ENCODE results near the gene EEFSEC. TPM values are rescaled to one million over a fixed set of nuclear protein-coding genes. Genes with fewer than 3 reads are reported as not detected.

Gene EEFSEC
- total RNA-seq, 1 donor from 2014 or later, result 6.1 TPM

GRCh38 chr3:128380295-128380694 lies 227.0 kb downstream of the EEFSEC start:
- FAIRE-seq (no peak), DNase-seq (ENCODE audit: low read depth) (no peak)
- Histone ChIP-seq H3K27me3 (ENCODE audit: insufficient read depth, low read length) (no peaks in the 10 kb centered on the region), H3K79me2 (ENCODE audit: insufficient read depth, low read length) (no peaks in the 10 kb centered on the region), H3K27ac (ENCODE audit: low read depth, low read length) (no peak overlapping the region), H3K4me3 (ENCODE audit: insufficient read depth, low read depth, low read length) (no peak overlapping the region), H3K4me2 (ENCODE audit: low read length) (no peak overlapping the region), H4K20me1 (ENCODE audit: insufficient read depth, low read length) (peaks cover 8% of the 10 kb centered on the region), H3K9ac (ENCODE audit: low read length) (no peak overlapping the region), H3K4me1 (ENCODE audit: insufficient read depth, low read length) (peaks cover 15% of the 10 kb centered on the region), H2AFZ (ENCODE audit: low read depth, low read length) (no peak overlapping the region), H3K9me3 (ENCODE audit: insufficient read depth, low read depth, low read length) (no peaks in the 10 kb centered on the region), H3K36me3 (ENCODE audit: insufficient read depth, low read length) (no peaks in the 10 kb centered on the region)
- no peak overlapping the region for H3K27ac Mint-ChIP-seq (ENCODE audit: unreplicated experiment)
- H3K36me3 Mint-ChIP-seq (ENCODE audit: low read depth, unreplicated experiment), result peaks cover 4% of the 10 kb centered on the region
- no peaks in the 10 kb centered on the region for H3K9me3 Mint-ChIP-seq (ENCODE audit: unreplicated experiment)
- TF ChIP-seq EZH2 (IDR thresholded peaks at IDR 0.05; ENCODE audit: insufficient read depth, low read length), result no peak
- TF ChIP-seq CTCF (IDR thresholded peaks at IDR 0.05; ENCODE audit: insufficient read depth, low read depth, low read length), result no peak
- H3K4me3 Mint-ChIP-seq (ENCODE audit: unreplicated experiment), result no peak overlapping the region
- H3K27me3 Mint-ChIP-seq (ENCODE audit: low read depth, unreplicated experiment), result peaks cover 21% of the 10 kb centered on the region
- peaks cover 30% of the 10 kb centered on the region for H3K4me1 Mint-ChIP-seq (ENCODE audit: low read depth, unreplicated experiment)

GRCh38 chr3:128380719-128381118 lies 227.4 kb downstream of the EEFSEC start:
- Histone ChIP-seq H3K79me2 (ENCODE audit: insufficient read depth, low read length) (no peaks in the 10 kb centered on the region), H4K20me1 (ENCODE audit: insufficient read depth, low read length) (peaks cover 8% of the 10 kb centered on the region), H3K27me3 (ENCODE audit: insufficient read depth, low read length) (no peaks in the 10 kb centered on the region), H3K4me1 (ENCODE audit: insufficient read depth, low read length) (peaks cover 15% of the 10 kb centered on the region), H3K9ac (ENCODE audit: low read length) (no peak overlapping the region), H3K27ac (ENCODE audit: low read depth, low read length) (no peak overlapping the region), H3K36me3 (ENCODE audit: insufficient read depth, low read length) (no peaks in the 10 kb centered on the region), H2AFZ (ENCODE audit: low read depth, low read length) (no peak overlapping the region), H3K4me2 (ENCODE audit: low read length) (no peak overlapping the region), H3K4me3 (ENCODE audit: insufficient read depth, low read depth, low read length) (no peak overlapping the region), H3K9me3 (ENCODE audit: insufficient read depth, low read depth, low read length) (no peaks in the 10 kb centered on the region)
- Mint-ChIP-seq H3K4me3 (ENCODE audit: unreplicated experiment) (no peak overlapping the region), H3K4me1 (ENCODE audit: low read depth, unreplicated experiment) (peaks cover 34% of the 10 kb centered on the region), H3K36me3 (ENCODE audit: low read depth, unreplicated experiment) (peaks cover 4% of the 10 kb centered on the region), H3K27ac (ENCODE audit: unreplicated experiment) (no peak overlapping the region), H3K27me3 (ENCODE audit: low read depth, unreplicated experiment) (peaks cover 19% of the 10 kb centered on the region), H3K9me3 (ENCODE audit: unreplicated experiment) (peaks cover 3% of the 10 kb centered on the region)
- TF ChIP-seq EZH2 (IDR thresholded peaks at IDR 0.05; ENCODE audit: insufficient read depth, low read length) (no peak), CTCF (IDR thresholded peaks at IDR 0.05; ENCODE audit: insufficient read depth, low read depth, low read length) (no peak)
- no peak for FAIRE-seq
- no peak for DNase-seq (ENCODE audit: low read depth)

GRCh38 chr3:128381609-128382008 lies 228.3 kb downstream of the EEFSEC start:
- Histone ChIP-seq H3K27ac (ENCODE audit: low read depth, low read length) (no peak overlapping the region), H4K20me1 (ENCODE audit: insufficient read depth, low read length) (peaks cover 8% of the 10 kb centered on the region), H3K4me3 (ENCODE audit: insufficient read depth, low read depth, low read length) (no peak overlapping the region), H3K4me1 (ENCODE audit: insufficient read depth, low read length) (peaks cover 15% of the 10 kb centered on the region), H3K9me3 (ENCODE audit: insufficient read depth, low read depth, low read length) (no peaks in the 10 kb centered on the region), H3K36me3 (ENCODE audit: insufficient read depth, low read length) (no peaks in the 10 kb centered on the region), H3K9ac (ENCODE audit: low read length) (no peak overlapping the region), H3K79me2 (ENCODE audit: insufficient read depth, low read length) (no peaks in the 10 kb centered on the region), H3K27me3 (ENCODE audit: insufficient read depth, low read length) (no peaks in the 10 kb centered on the region), H3K4me2 (ENCODE audit: low read length) (no peak overlapping the region), H2AFZ (ENCODE audit: low read depth, low read length) (no peak overlapping the region)
- peaks cover 5% of the 10 kb centered on the region for H3K36me3 Mint-ChIP-seq (ENCODE audit: low read depth, unreplicated experiment)
- peaks cover 17% of the 10 kb centered on the region for H3K27me3 Mint-ChIP-seq (ENCODE audit: low read depth, unreplicated experiment)
- no peak overlapping the region for H3K27ac Mint-ChIP-seq (ENCODE audit: unreplicated experiment)
- peaks cover 3% of the 10 kb centered on the region for H3K9me3 Mint-ChIP-seq (ENCODE audit: unreplicated experiment)
- H3K4me3 Mint-ChIP-seq (ENCODE audit: unreplicated experiment), result no peak overlapping the region
- no peak for FAIRE-seq
- TF ChIP-seq CTCF (IDR thresholded peaks at IDR 0.05; ENCODE audit: insufficient read depth, low read depth, low read length) (no peak), EZH2 (IDR thresholded peaks at IDR 0.05; ENCODE audit: insufficient read depth, low read length) (no peak)
- peaks cover 32% of the 10 kb centered on the region for H3K4me1 Mint-ChIP-seq (ENCODE audit: low read depth, unreplicated experiment)
- no peak for DNase-seq (ENCODE audit: low read depth)
